Inferior parietal cortex (tissue), 1 donor: ENCODE data around the gene ITPKC.
A peak's percentile ranks its signal among the peaks of the same experiment; 100 is the strongest.

Experiments used
- DNase-seq: peaks from one replicate; pipeline ENCODE4 v3.0.0-alpha.2; 2016; ENCODE audit errors: extremely low spot score

Gene ITPKC

DNA sequence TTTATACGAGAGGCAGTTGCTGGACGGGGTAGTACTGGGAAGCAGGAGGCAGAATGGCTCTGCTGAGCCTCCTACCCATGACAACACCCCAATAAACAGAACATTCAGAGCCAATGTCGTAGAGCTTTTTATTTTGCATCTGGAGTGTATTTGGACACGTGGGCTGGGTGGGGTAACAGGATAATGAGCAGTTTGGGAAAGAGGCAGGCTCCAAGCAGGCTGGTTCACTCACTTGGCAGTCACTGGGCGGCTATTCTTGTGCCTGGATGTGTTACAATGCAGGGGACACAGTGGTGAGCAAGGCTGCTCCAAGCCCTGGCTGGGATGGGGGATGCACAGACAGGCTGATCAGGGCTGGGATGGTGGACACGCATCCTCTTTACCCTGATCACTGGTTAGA is 23.8 kb downstream of the ITPKC start:
- peak; percentile 58 for DNase-seq

DNA sequence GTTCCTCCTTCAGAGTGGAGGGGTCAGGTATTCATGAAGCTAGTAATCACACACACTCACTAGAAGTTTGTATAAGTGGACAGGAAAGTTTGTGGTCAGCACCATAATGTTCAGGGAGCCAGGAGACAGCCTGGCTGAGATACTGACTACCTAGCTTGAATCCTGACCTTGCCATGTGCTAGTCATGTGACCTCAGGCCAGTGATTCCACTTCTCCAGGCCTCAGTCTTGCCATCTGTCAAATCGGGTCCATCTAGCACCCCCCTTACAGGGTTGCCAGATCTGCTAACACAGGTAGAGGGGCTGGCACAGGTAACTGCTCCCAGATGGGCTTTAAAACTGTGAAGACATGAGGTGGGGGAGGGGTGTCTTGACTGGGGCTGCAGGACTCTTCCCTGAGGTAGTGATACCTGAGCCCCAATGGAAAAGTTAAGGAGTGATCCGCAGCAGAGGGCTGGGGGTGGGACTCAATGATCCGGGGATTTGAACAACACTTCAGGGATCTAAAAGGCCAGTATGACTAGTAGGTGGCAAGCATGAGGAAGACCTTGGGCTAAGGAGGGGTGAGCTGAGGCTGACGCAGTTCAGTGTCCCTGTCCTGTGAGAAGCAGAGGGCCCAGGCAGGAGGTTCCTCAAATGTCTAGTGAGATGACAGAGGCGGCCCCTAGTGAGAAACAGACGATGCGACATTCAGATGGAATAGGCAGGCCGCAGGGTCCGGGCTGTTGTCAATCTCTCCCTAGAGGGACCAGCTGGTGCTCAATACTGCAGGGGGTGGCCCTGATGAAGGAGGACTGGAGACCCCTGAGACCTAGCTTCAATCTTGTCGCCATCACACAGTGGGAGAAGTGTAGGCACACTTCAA is 24.8 kb downstream of the ITPKC start:
- DNase-seq: no peak

GRCh38 chr19:40742477-40742876 is 25.6 kb downstream of the ITPKC start:
- DNase-seq: no peak

GRCh38 chr19:40742886-40743285 is 26.0 kb downstream of the ITPKC start:
- DNase-seq: no peak

- DNase-seq: no peak
Measured at GRCh38 chr19:40743926-40744325, 27.0 kb downstream of the ITPKC start.

GRCh38 chr19:40744554-40745401 is 27.9 kb downstream of the ITPKC start:
- DNase-seq: no peak

DNA sequence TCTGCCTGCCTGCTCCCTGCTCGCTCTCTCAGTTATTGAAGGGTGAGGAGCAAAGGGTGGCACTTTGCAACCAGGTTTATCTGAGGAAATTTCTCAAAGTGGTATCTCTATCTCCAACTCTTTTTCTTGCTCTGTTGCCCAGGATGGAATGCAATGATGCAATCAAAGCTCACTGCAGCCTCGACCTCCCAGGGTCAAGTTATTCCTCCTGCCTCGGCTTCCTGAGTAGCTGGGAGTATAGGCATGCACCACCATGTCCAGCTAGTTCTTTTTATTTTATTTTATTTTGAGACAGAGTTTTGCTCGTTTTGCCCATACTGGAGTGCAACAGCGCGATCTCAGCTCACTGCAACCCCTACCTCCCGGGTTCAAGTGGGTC is 28.5 kb downstream of the ITPKC start:
- DNase-seq: no peak

- no peak for DNase-seq
Measured at GRCh38 chr19:40747536-40747935, 30.6 kb downstream of the ITPKC start.

DNA sequence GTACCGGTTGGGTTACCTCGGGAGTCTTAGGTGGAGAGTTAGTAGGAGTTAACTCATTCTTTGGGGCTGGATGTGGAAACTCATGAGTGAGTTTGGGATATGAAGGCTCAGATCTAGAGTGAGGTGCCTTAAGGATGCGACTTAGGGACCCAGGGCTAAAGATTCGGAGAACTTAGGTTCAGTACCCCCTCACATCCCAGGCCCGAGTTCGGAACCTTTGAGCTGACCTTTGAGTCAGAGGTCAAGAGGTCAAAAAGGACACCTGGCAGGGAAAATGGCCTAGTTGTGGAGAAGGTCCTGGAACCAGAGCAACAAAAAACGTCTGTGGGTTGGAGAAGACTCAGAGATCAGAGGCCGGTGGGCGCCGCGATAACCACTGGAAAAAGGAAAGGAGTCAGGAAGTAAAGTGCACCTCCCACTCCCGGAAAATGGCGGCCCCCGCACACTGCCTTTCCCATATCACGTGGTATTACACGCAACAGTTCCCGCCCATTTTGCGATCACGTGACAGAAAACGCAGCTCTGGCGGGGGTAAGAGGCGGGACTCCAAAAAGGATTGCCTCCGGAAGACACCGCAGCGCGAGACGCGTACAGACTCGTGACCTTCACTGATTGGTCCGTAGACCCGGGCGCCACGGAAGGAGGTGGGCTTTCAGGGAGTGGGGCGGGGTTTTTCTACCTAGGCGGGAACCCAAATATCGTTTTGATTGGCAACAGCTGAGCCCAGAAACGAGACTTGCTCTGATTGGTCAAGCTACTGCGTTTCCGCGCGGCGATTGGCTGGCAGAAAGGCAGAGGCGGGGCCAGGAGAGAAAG is 33.4 kb downstream of the ITPKC start, which contains the start of gene ACTMAP:
Gene ACTMAP (minus strand): TSS at position 420 of the 816 bp plus-strand sequence. CDS start 674 bp downstream, outside the sequence.
- peak; percentile 100 for DNase-seq

GRCh38 chr19:40750874-40751537 is 34.1 kb downstream of the ITPKC start, which contains the start of gene SNRPA:
SNRPA (plus strand) TSS chr19:40751203; CDS start chr19:40751409, 206 bp downstream.
- peak; percentile 99 for DNase-seq

- DNase-seq: no peak
Measured at GRCh38 chr19:40752257-40752781, 35.4 kb downstream of the ITPKC start.

GRCh38 chr19:40754611-40755247 is 37.8 kb downstream of the ITPKC start:
- DNase-seq: no peak

GRCh38 chr19:40755248-40755624 is 38.3 kb downstream of the ITPKC start:
- DNase-seq: no peak

- no peak for DNase-seq
Measured at GRCh38 chr19:40755791-40756190, 38.9 kb downstream of the ITPKC start.

DNA sequence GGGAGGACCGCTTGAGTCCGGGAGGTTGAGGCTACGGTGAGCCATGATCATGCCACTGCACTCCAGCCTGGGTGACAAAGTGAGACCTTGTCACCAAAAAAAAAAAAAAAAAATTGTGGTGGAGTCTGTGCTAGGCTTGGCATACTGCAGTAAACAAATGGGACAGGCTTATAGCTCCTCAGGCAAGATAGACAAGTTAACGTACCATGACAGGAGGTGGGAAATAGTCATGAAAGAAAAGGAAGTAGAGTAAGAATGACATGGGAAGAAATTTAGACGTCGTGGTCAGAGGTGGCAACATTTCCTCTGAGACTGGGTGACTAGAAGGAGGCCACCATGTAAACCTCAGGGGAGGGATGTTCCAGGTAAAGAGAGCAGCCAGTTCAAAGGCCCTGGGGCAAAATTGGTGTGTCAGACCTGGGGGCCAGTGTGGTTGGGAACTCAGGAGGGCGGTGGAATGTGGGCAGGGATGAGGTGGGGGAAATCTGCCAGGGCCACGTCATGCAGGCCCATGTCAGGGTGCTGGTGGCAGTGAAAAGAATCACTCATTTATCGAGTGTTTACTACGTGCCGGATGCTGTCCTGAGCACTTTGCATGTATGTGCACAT is 39.7 kb downstream of the ITPKC start:
- no peak for DNase-seq

DNA sequence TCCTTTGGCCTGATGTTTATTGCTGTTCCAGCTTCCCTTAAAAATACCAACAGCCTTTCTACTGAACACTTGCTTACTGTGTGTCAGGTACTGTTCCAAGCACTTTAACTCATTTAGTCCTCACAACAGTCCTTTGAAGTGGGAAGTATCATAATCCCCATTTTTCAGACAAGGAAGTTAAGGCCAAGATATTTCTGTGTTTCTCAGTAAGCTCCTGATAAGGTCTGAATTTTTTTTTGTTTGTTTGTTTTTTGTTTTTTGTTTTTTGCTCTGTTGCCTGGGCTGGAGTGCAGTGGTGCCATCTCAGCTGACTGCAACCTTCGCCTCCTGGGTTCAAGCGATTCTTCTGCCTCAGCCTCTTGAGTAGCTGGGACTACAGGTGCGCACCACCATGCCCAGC is 41.6 kb downstream of the ITPKC start:
- no peak for DNase-seq

DNA sequence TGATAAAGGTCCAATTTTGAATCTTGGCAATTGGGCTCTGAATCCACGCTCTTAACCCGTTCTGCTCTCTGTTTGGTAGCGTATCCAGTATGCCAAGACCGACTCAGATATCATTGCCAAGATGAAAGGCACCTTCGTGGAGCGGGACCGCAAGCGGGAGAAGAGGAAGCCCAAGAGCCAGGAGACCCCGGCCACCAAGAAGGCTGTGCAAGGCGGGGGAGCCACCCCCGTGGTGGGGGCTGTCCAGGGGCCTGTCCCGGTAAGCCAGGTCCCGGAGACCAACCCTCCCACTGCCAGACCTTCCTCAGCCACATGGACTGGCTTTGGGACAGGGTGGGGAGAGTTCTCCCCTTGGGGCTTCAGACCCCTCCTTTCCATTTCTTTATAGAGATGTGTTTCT is 42.4 kb downstream of the ITPKC start:
- no peak for DNase-seq

GRCh38 chr19:40762754-40763470 is 46.0 kb downstream of the ITPKC start:
- DNase-seq: no peak

DNA sequence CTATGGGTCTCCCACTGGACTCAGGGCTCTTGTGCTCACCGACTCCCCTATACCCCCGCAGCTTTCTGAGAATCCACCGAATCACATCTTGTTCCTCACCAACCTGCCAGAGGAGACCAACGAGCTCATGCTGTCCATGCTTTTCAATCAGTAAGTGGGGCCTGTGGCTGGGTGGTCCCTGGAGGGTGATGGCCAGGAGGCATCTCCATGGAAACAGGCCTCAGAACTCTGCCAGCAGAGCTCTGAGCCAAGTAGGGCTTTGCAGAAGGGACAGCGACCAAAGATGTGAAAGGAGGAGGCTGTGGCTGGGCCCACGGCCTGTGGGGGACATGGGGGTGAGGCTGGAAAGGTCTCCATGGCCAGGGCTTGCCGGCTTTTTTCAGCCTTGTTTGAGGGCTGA is 46.6 kb downstream of the ITPKC start:
- no peak for DNase-seq
